Parietal lobe (tissue), 1 donor: ENCODE measurements around the gene GGN. TPM values are rescaled to one million over a fixed set of nuclear protein-coding genes. Genes with fewer than 3 reads are reported as not detected.

Experiments used
- total RNA-seq: library from RNA; depleted of rRNA; stranded (reverse); fragments of >200 nt; gene quantifications from one replicate; pipeline ENCODE4 v1.2.3, GENCODE V29; 2014

Gene GGN
- total RNA-seq: 0.94 TPM

GRCh38 chr19:38387550-38388348 lies at the start of gene GGN:
Gene GGN, minus strand, starts transcription at chr19:38388034. Its CDS starts 773 bp downstream, at chr19:38387261.

GRCh38 chr19:38433268-38433733 lies 45.5 kb upstream of the GGN start, which contains the start of gene RYR1:
Gene RYR1, plus strand, starts transcription at chr19:38433691. Its CDS starts 139 bp downstream, at chr19:38433830.

GRCh38 chr19:38425810-38426466 lies 38.1 kb upstream of the GGN start, which contains the start of gene RASGRP4:
Gene RASGRP4, minus strand, starts transcription at chr19:38426219. Its CDS starts 128 bp downstream, at chr19:38426091.

GRCh38 chr19:38402967-38403674 lies 15.3 kb upstream of the GGN start, which contains the start of gene FAM98C:
Gene FAM98C, plus strand, starts transcription at chr19:38403093. Its CDS starts 61 bp downstream, at chr19:38403154.

GRCh38 chr19:38388349-38389100 lies 691 bp upstream of the GGN start, which contains the start of gene SPRED3:
Gene SPRED3, plus strand, starts transcription at chr19:38388697. Its CDS starts 1,606 bp downstream, at chr19:38390303.

GRCh38 chr19:38374332-38375097 lies 13.3 kb downstream of the GGN start, which contains the start of gene PSMD8:
Gene PSMD8, plus strand, starts transcription at chr19:38374571. Its CDS starts 31 bp downstream, at chr19:38374602.

Other genes with a start within 250 kb of the GGN start
- 47.0 TPM for gene DPF1, start 163.8 kb downstream of the GGN start, total RNA-seq
- gene PPP1R14A, start 131.7 kb downstream of the GGN start, total RNA-seq: not detected
- gene SPINT2, start 123.5 kb downstream of the GGN start, total RNA-seq: 89.2 TPM
- gene C19orf33, start 83.8 kb downstream of the GGN start, total RNA-seq: not detected
- 24.7 TPM for gene YIF1B, start 72.1 kb downstream of the GGN start, total RNA-seq
- gene KCNK6, start 68.2 kb downstream of the GGN start, total RNA-seq: 0.31 TPM
- gene CATSPERG, start 52.2 kb downstream of the GGN start, total RNA-seq: 30.0 TPM
- 116 TPM for gene PSMD8, start 13.5 kb downstream of the GGN start, total RNA-seq
- gene SPRED3, start 663 bp upstream of the GGN start, total RNA-seq: 2.5 TPM
- gene FAM98C, start 15.1 kb upstream of the GGN start, total RNA-seq: 16.3 TPM
- gene RASGRP4, start 38.2 kb upstream of the GGN start, total RNA-seq: not detected
- gene RYR1, start 45.7 kb upstream of the GGN start, total RNA-seq: 9.1 TPM
- 0.31 TPM for gene MAP4K1, start 229.9 kb upstream of the GGN start, total RNA-seq
- gene EIF3K, start 231.2 kb upstream of the GGN start, total RNA-seq: 152 TPM